Measurements from ENCODE around the gene CLEC4G.

Gene CLEC4G

DNA sequence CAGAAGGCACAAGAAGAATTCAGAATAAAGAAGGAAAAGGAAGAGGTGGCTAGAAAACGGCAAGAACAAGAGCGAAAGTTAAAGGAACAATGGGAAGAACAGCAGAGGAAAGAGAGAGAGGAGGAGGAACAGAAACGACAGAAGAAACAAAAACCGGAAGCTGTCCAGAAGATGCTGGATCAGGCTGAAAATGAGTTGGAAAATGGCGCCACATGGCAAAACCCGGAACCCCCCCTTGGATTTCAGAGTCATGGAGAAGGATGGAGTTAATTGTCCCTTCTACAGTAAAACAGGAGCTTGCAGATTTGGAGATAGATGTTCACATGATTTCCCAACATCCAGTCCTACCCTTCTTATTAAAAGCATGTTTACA lies 8.8 kb upstream of the CLEC4G start:
- Histone ChIP-seq H3K27ac (no peak overlapping the region), H3K4me3 (no peak overlapping the region)
- TF ChIP-seq CTCF (IDR thresholded peaks at IDR 0.05) = no peak
- peak; percentile 11 for DNase-seq (ENCODE audit: low spot score)

- peak overlapping the region in 1 of 2 donors; percentile 60 for H3K27ac ChIP-seq
- DNase-seq (ENCODE audit: low spot score) = no peak
- no peak overlapping the region for H3K4me3 ChIP-seq
- TF ChIP-seq CTCF (IDR thresholded peaks at IDR 0.05) = no peak
These were observed 8.1 kb upstream of the CLEC4G start for GRCh38 chr19:7739801-7740681.

DNA sequence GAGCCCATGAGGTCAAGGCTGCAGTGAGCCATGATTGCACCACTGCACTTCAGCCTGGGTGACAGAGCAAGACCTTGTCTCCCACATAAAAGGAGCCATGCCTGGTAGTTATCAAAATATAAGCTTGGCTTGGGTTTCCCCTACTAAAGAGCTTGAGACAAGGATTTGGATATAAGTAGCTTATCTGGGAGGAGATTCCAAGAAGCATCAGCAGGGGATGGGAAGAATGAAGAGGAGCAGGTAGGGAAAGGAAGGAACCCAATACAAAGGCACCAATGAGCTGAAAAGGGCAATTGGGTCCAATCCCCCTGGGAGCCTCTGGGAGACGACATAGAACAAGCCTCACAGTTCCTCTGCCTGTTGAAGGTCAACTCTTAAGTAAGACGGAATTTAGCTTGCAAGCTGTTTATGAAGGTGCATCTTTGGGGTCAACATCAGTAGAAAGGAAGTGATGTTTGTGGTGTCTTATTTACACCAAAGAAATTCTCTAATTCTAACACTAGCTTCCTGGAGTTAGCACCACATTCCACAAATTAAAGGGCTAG lies 7.4 kb upstream of the CLEC4G start:
- peak overlapping the region in 1 of 2 donors; percentile 60 for H3K27ac ChIP-seq
- no peak for DNase-seq (ENCODE audit: low spot score)
- H3K4me3 ChIP-seq = no peak overlapping the region
- TF ChIP-seq CTCF (IDR thresholded peaks at IDR 0.05) = no peak

GRCh38 chr19:7738023-7738422 lies 6.1 kb upstream of the CLEC4G start:
- Histone ChIP-seq H3K4me3 (no peak overlapping the region), H3K27ac (no peak overlapping the region)
- DNase-seq (ENCODE audit: low spot score) = no peak
- no peak for TF ChIP-seq CTCF (IDR thresholded peaks at IDR 0.05)

GRCh38 chr19:7737215-7737614 lies 5.3 kb upstream of the CLEC4G start:
- Histone ChIP-seq H3K4me3 (no peak overlapping the region), H3K27ac (no peak overlapping the region)
- DNase-seq (ENCODE audit: low spot score) = no peak
- no peak for TF ChIP-seq CTCF (IDR thresholded peaks at IDR 0.05)

DNA sequence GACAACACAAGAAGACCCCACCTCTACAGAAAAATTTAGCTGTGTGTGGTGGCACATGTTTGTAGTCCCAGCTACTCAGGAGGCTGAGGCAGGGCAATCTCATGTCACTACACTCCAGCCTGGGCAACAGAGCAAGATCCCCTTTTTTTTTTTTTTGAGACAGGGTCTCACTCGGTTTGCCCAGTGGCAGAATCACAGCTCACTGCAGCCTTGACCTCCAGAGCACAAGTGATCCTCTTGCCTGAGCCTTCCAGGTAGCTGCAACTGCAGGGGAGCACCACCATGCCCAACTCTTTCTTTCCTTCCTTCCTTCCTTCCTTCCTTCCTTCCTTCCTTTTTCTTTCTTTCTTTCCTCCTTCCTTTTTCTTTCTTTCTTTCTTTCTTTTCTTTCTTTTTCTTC lies 4.2 kb upstream of the CLEC4G start:
- TF ChIP-seq CTCF (IDR thresholded peaks at IDR 0.05) = no peak
- DNase-seq (ENCODE audit: low spot score) = no peak
- no peak overlapping the region for H3K4me3 ChIP-seq
- no peak overlapping the region for H3K27ac ChIP-seq

Measured in coronary artery (tissue), 2 donors.